H7 (cell line): Measurements from ENCODE around the gene DNAH2. TPM values are rescaled to one million over a fixed set of nuclear protein-coding genes. Genes with fewer than 3 reads are reported as not detected.
A peak's percentile ranks its signal among the peaks of the same experiment; 100 is the strongest.
"Not testable (repeated sequence)": the region's sequence is repeated elsewhere in the genome, so short reads cannot be mapped to it uniquely, and the experiment has no call there.

Experiments
- DNase-seq: peaks from one replicate; pipeline ENCODE4 v3.0.0; 2012
- H3K27me3 ChIP-seq: 2 replicates; pipeline ENCODE4 v1.6.0; 2011; ENCODE audit warnings: mild to moderate bottlenecking, low read length; ENCODE audit not compliant: control insufficient read depth, insufficient read depth
- H3K36me3 ChIP-seq: replicated peaks from 2 replicates; pipeline ENCODE4 v1.5.1; 2011; ENCODE audit warnings: low read length; ENCODE audit not compliant: control insufficient read depth, insufficient read depth
- H3K4me3 ChIP-seq: 2 replicates; pipeline ENCODE4 v1.5.1; 2011; ENCODE audit warnings: low read depth, mild to moderate bottlenecking, control low read depth, low read length, moderate library complexity; ENCODE audit not compliant: insufficient read depth
- total RNA-seq: library from RNA; depleted of rRNA; stranded (reverse); fragments of >200 nt; shearing (Covaris generic); gene quantifications from 2 replicates; pipeline ENCODE4 v1.2.3, GENCODE V29; 2014

The DNAH2 gene
- total RNA-seq, 1 experiment from 2014 or later = 0.24 TPM

GRCh38 chr17:7852919-7853690, 135.6 kb downstream of the DNAH2 start:
- DNase-seq = peak; percentile 84
- Histone ChIP-seq H3K4me3 (peak overlapping the region; percentile 19), H3K27me3 (peaks cover 56% of the 10 kb centered on the region), H3K36me3 (no peaks in the 10 kb centered on the region)

DNA sequence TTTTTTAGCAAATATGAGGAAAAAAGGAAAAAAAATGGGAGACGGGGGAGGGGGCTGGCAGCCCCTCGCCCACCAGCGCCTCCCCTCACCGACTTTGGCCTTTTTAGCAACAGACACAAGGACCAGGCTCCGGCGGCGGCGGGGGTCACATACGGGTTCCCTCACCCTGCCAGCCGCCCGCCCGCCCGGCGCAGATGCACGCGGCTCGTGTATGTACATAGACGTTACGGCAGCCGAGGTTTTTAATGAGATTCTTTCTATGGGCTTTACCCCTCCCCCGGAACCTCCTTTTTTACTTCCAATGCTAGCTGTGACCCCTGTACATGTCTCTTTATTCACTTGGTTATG, 136.1 kb downstream of the DNAH2 start:
- Histone ChIP-seq H3K27me3 (peaks cover 56% of the 10 kb centered on the region), H3K4me3 (peak overlapping the region; percentile 12; the same call in 1 of the 2 replicates), H3K36me3 (no peaks in the 10 kb centered on the region)
- peak; percentile 80 for DNase-seq

DNA sequence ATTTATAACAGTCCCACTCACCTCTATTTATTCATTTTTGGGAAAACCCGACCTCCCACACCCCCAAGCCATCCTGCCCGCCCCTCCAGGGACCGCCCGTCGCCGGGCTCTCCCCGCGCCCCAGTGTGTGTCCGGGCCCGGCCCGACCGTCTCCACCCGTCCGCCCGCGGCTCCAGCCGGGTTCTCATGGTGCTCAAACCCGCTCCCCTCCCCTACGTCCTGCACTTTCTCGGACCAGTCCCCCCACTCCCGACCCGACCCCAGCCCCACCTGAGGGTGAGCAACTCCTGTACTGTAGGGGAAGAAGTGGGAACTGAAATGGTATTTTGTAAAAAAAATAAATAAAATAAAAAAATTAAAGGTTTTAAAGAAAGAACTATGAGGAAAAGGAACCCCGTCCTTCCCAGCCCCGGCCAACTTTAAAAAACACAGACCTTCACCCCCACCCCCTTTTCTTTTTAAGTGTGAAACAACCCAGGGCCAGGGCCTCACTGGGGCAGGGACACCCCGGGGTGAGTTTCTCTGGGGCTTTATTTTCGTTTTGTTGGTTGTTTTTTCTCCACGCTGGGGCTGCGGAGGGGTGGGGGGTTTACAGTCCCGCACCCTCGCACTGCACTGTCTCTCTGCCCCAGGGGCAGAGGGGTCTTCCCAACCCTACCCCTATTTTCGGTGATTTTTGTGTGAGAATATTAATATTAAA, 136.7 kb downstream of the DNAH2 start:
- Histone ChIP-seq H3K27me3 (peaks cover 56% of the 10 kb centered on the region), H3K36me3 (no peaks in the 10 kb centered on the region), H3K4me3 (peak overlapping the region; percentile 82)
- DNase-seq = peak; percentile 76

DNA sequence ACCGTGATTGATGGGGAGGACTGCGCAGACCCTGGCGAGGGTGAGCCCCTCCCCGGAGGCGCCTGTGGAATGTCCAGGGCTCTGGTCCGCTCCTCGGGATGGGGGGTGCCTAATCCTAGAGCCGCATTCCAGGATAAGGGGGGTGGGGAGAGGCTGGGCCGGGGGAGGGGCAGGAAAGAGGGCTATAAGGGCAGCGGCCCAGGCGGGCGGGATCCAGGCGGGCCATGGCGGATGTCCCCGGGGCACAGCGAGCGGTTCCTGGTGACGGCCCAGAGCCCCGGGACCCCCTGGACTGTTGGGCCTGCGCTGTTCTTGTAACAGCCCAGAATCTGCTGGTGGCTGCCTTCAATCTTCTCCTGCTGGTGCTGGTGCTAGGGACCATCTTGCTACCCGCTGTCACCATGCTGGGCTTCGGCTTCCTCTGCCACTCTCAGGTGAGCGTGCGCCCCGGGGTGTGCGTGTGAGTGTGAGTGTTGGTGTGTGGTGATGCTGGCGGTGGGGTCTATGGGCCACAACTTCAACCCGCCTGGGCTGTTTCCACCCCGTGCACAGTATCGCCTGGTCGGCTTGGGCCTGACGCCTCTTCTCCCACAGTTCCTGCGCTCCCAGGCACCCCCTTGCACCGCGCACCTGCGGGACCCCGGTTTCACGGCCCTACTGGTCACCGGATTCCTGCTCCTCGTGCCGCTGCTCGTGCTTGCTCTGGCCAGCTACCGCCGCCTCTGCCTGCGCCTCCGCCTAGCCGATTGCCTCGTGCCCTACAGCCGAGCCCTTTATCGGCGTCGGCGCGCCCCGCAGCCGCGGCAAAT, 137.5 kb downstream of the DNAH2 start, which contains the start of gene TMEM88:
Gene TMEM88, plus strand, starts transcription at position 216 of the 809 bp plus-strand sequence. Its CDS starts 9 bp downstream, at position 225.
- Histone ChIP-seq H3K27me3 (peaks cover 56% of the 10 kb centered on the region), H3K4me3 (peak within 1 kb of the TSS; percentile 82), H3K36me3 (peaks cover 3% of the 10 kb centered on the region; the same call in 1 of the 2 replicates)
- DNase-seq = peak; percentile 93

DNA sequence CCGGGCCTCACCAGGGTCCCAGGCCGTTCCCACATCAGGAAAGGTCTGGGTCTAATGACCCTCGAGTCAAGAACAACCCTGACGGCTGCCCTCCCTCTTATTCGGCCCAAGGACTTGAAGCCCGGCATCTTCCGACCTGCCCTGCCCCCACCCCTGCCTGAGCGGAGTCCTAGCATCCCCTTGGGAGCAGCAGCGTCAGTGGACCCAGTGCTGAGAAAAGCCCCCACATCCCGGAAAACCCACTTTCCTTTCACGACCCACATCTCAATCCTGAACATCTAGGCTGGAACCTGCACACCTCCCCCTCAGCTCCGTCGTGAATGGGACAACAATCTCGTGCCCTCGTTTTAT, 138.1 kb downstream of the DNAH2 start:
- Histone ChIP-seq H3K4me3 (peak overlapping the region; percentile 82), H3K36me3 (peaks cover 4% of the 10 kb centered on the region; the same call in 1 of the 2 replicates), H3K27me3 (peaks cover 54% of the 10 kb centered on the region)
- peak; percentile 53 for DNase-seq

- Histone ChIP-seq H3K36me3 (peaks cover 4% of the 10 kb centered on the region; the same call in 1 of the 2 replicates), H3K4me3 (peak overlapping the region; percentile 82), H3K27me3 (peaks cover 49% of the 10 kb centered on the region)
- DNase-seq = peak; percentile 58
Observed at GRCh38 chr17:7856011-7856810, 138.7 kb downstream of the DNAH2 start.

DNA sequence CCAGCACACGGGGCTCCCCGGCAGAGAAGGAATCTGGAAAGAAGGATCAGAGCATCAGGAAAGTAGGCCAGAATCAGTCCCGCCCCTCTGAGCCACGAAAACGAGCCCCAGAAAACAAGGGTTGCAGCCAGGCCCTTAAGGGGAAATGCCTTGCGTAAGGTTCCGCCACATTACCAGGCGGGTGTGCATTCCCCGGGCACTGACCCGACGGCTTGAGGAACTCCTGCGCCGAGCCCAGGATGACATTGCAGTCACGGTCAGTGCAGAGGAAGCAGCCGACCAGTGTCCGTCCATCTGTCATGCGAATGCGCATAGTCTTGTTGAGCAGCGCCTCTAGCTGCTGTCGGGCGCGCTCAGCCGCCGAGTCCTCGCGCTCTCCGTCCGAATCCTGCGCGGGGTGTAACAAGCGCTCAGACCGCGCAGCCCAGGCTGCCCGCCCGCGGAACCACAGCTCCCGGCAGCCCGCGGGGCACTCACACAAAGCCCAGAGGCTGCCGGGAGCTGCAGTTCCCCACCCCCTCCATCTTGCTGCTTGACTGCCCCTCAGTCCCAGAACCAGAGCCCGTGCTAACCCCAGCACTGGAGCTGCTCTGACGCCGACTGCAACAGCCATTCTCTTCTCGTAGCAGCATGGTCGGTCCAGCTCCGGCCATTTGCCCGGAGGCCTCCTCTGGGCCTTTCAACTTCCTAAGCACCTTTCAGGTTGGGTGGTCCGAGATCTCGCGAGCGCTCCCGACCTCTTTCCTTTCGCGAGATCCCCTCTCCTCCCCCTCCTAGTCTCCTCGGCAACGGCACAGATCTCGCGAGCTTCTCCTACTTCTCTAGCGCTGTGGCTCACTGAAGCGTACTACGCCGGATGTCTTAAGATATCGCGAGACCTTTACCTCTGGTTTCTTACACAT, 139.5 kb downstream of the DNAH2 start, which contains the start of gene NAA38:
Gene NAA38, minus strand, starts transcription at position 749 of the 902 bp plus-strand sequence. Its CDS starts 96 bp downstream, at position 653.
- peak; percentile 94 for DNase-seq
- Histone ChIP-seq H3K4me3 (peak within 1 kb of the TSS; percentile 82), H3K36me3 (peaks cover 4% of the 10 kb centered on the region; the same call in 1 of the 2 replicates), H3K27me3 (peaks cover 45% of the 10 kb centered on the region)

- peak within 1 kb of the TSS; percentile 82 for H3K4me3 ChIP-seq
- DNase-seq = peak; percentile 76
- H3K36me3 ChIP-seq = peaks cover 4% of the 10 kb centered on the region; the same call in 1 of the 2 replicates
- H3K27me3 ChIP-seq = peaks cover 37% of the 10 kb centered on the region
Observed at GRCh38 chr17:7857713-7858521, 140.4 kb downstream of the DNAH2 start, which contains the start of gene CYB5D1. Gene CYB5D1 (plus strand): TSS chr17:7858003. CDS start chr17:7858135, 132 bp downstream.

GRCh38 chr17:7858522-7858810, 140.9 kb downstream of the DNAH2 start:
- H3K27me3 ChIP-seq = peaks cover 31% of the 10 kb centered on the region
- DNase-seq = peak; percentile 80
- peaks cover 4% of the 10 kb centered on the region; the same call in 1 of the 2 replicates for H3K36me3 ChIP-seq
- peak overlapping the region; percentile 82 for H3K4me3 ChIP-seq

DNA sequence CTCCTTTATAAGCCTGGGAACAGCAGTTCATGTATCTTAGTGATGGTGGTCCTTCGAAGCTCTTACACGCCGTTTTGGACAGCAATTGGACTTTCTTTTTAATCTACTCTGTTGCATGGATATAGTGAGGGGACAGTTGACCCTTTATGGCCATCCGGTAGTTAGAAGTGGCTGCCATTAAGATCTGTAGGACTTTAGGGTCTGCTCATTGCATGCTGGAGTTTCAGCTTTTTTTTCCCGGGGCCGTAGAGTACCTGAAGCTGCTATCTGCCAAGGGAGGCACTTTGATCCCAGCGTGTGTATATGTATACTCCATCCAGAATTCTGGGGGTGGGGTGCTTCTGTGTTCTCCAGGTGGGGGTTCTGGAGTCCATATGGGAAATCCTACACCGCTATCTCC, 141.5 kb downstream of the DNAH2 start:
- Histone ChIP-seq H3K36me3 (peaks cover 4% of the 10 kb centered on the region), H3K4me3 (peak overlapping the region; percentile 82), H3K27me3 (peaks cover 26% of the 10 kb centered on the region)
- no peak for DNase-seq

GRCh38 chr17:7862692-7863437, 145.3 kb downstream of the DNAH2 start:
- peak; percentile 82 for DNase-seq
- Histone ChIP-seq H3K36me3 (peaks cover 4% of the 10 kb centered on the region), H3K4me3 (no peak overlapping the region)

DNA sequence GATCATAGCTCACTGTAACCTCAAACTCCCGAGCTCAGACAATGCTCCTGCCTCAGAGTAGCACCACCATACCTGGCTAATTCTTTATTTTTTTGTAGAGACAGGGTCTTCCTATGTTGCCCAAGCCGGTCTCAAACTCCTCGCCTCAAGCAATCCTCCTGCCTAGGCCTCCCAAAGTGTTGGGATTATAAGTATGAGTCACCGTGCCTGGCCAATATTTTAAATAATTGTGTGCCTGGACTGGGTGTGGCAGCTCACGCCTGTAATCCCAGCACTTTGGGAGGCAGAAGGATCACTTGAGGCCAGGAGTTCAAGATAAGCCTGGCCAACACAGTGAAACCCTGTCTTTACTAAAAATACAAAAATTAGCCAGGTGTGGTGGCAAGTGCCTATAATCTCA, 146.8 kb downstream of the DNAH2 start:
- not testable (repeated sequence) for H3K27me3 ChIP-seq, H3K36me3 ChIP-seq, DNase-seq, H3K4me3 ChIP-seq

More at GRCh38 chr17:7862692-7863437, 145.3 kb downstream of the DNAH2 start:
- H3K27me3 ChIP-seq = no peaks in the 10 kb centered on the region
